GM08714 (cell line): ENCODE measurements around the gene PDE4D.

ENCODE experiments used
- H3K4me3 ChIP-seq: fragments of 200-500 bp; sonication (Bioruptor generic); 2 replicates; pipeline ENCODE4 v1.5.1; 2014; ENCODE audit warnings: mild to moderate bottlenecking, low read length, inconsistent platforms
- ZNF274 ChIP-seq: IDR thresholded peaks from 2 replicates; pipeline ENCODE4 v1.6.1; 2012; ENCODE audit warnings: mild to moderate bottlenecking, low read depth, low read length

PDE4D gene

DNA sequence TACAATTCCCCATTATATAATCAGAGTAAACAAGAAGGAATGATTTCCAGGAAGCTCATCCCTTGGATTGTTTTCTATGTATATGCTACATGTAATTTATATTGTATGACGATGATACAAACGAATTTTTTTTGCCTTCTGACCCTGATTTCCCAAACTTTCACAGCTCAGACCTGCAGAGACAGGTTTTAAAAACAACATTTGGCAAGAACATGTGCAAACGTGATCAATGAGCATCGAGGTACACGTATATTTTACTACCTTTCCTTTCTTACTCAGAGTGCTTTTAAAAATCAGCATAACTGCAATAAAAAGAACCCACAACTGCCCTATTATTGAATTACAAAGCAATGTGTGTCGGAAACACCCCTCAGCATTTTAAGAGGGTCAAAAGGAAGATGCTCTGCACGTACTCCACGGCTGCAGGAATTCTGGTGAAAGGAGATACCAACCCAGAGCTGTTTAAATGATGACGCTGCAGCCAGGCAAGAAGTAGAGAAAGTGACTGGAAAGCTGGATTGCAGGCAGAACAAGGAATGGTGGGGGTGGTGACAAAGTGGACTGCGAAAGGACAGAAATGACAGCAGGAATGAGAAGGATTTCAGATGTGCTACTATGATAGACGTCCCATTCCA lies 777.2 kb downstream of the PDE4D start:
- no peak overlapping the region for H3K4me3 ChIP-seq
- no peak for TF ChIP-seq ZNF274

DNA sequence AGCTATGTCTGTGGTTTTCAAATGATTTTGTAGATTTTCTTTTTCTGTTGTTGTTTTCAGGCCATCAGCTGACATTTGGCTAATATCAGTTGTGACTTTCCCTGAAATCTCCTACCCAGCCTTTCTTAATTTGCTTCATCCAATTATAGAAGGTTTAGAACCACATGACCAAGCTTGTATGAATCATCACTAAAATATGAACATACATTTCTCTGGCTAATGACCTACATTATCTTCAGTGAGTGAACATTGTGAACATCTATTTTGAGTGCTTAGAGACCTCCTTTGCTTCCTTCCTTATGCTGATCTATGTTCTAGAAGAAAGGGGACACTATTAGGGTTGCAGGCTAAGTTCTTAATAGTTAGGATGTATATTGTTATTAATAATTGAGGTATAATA lies 778.2 kb downstream of the PDE4D start:
- no peak overlapping the region for H3K4me3 ChIP-seq
- TF ChIP-seq ZNF274 = no peak

GRCh38 chr5:59109383-59109782 lies 784.1 kb downstream of the PDE4D start:
- H3K4me3 ChIP-seq = no peak overlapping the region
- TF ChIP-seq ZNF274 = no peak

GRCh38 chr5:59107692-59108091 lies 785.8 kb downstream of the PDE4D start:
- no peak for TF ChIP-seq ZNF274
- no peak overlapping the region for H3K4me3 ChIP-seq

DNA sequence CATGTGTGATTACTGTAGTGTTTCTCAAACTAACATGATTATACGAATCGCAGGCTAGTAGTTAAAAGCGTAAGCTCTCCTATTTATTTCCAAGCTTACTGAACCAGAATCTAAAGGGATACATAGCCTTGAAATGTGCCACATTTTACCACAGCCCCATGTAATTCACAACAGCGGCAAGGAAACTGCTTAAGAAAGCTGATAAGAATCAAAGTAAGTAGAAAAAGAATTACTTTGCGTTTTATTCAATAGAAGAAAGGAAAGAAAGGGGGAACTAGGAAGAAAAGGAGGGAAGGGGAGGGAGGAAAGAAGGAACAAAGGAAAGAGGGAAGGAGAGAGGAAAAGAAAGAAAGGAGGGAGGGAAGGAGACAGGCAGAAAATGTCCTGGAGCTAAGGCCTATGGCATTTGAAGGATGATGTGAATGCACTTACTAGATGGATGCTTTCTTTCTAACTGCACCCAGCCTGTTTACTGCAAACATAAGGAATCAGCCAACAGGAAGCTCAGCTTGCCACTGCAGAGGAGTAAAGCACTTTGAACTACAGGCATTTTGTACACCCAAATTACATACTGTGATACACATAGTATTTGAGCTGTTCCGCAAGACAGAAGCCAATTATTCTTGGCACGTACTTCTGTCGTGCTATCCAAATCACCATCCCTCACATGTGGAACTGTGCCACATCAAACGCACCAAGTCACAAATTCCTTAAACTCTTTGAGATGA lies 789.0 kb downstream of the PDE4D start:
- H3K4me3 ChIP-seq = no peak overlapping the region
- TF ChIP-seq ZNF274 = no peak

GRCh38 chr5:59103303-59103702 lies 790.2 kb downstream of the PDE4D start:
- no peak for TF ChIP-seq ZNF274
- H3K4me3 ChIP-seq = no peak overlapping the region

GRCh38 chr5:59102437-59102836 lies 791.1 kb downstream of the PDE4D start:
- no peak overlapping the region for H3K4me3 ChIP-seq
- no peak for TF ChIP-seq ZNF274

GRCh38 chr5:59100875-59101274 lies 792.7 kb downstream of the PDE4D start:
- TF ChIP-seq ZNF274 = no peak
- no peak overlapping the region for H3K4me3 ChIP-seq

GRCh38 chr5:59099995-59100345 lies 793.6 kb downstream of the PDE4D start:
- no peak overlapping the region for H3K4me3 ChIP-seq
- no peak for TF ChIP-seq ZNF274

DNA sequence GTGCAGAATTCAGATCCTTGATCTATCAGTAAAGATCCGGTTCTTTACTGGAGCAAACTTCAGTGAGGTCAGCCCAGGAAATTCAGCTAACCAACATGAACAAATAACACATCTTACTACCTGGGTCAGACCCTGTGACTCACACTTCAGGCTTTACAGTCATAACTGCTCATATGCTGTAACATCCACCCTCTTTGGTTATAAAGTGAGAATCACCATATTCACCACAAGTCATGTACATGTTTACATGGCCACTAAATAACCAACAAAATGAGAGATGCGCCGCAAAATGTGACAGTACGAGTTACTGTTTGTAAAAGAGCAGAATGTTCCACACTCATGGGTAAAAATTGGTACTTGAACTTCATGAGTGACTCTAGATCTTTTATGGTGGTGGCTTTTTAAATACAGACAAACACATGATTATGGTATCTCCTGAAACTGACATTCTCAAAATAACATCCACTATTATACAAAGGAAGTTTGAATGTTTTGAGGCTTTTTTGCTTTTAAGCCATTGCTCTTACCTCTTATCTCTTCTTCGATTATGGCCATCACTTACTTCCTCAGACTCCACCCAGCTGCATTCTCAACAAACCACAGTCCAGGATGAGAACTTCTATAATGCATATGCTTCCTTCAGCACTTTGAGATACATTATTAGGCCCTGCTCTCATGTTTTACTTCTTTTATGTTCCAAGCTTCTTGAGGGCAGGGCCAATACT lies 794.1 kb downstream of the PDE4D start:
- no peak for TF ChIP-seq ZNF274
- H3K4me3 ChIP-seq = no peak overlapping the region

GRCh38 chr5:59098743-59099142 lies 794.8 kb downstream of the PDE4D start:
- no peak for TF ChIP-seq ZNF274
- H3K4me3 ChIP-seq = no peak overlapping the region

GRCh38 chr5:59097712-59098111 lies 795.8 kb downstream of the PDE4D start:
- no peak for TF ChIP-seq ZNF274
- no peak overlapping the region for H3K4me3 ChIP-seq

GRCh38 chr5:59097116-59097515 lies 796.4 kb downstream of the PDE4D start:
- H3K4me3 ChIP-seq = no peak overlapping the region
- no peak for TF ChIP-seq ZNF274

- H3K4me3 ChIP-seq = no peak overlapping the region
- no peak for TF ChIP-seq ZNF274
Measured at GRCh38 chr5:59095480-59095879, 798.0 kb downstream of the PDE4D start.

DNA sequence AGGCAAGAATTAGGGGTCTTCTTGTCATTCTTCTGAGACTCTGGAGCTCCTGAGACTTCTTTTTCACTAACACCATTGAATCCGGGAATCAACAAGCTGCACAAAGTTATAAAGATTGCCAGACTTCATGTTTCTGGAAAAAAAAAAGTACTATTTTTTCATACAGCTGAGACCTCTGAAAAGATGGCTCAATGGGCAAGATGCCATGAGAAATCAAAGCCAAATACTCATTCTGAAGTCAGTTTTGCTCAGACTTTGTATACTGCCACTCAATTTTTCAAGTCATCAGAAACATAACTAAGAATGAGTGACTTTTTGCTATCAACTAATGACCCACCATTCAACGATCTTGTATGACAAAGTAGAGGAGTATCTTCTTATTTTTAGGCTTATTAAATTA lies 798.7 kb downstream of the PDE4D start:
- TF ChIP-seq ZNF274 = no peak
- H3K4me3 ChIP-seq = no peak overlapping the region
